A549 treated with RU486 at 1 μM for 4 hours (cell line): Measurements from ENCODE around the gene TENT4B. TPM values are rescaled to one million over a fixed set of nuclear protein-coding genes. Genes with fewer than 3 reads are reported as not detected.

Experiments used
- total RNA-seq: library from RNA; stranded (reverse); fragments of 200-300 nt; extraction: Qiagen RNA extraction; gene quantifications from 5 replicates; pipeline ENCODE4 v1.2.3, GENCODE V29; 2022; ENCODE audit warnings: low read depth

The TENT4B gene
- total RNA-seq = 8.4 to 12.6 TPM (median 12.0 TPM) in 5 replicates

GRCh38 chr16:50152807-50153595 lies at the start of gene TENT4B:
Gene TENT4B, plus strand, starts transcription at chr16:50153306. Its CDS starts 316 bp downstream, at chr16:50153622.

GRCh38 chr16:50266337-50267091 lies 113.4 kb downstream of the TENT4B start, which contains the start of gene ADCY7:
Gene ADCY7, plus strand, starts transcription at chr16:50266551. Its CDS starts 21,629 bp downstream, at chr16:50288180.

Other genes with a start within 250 kb of the TENT4B start
- 7.7 to 20.2 TPM (median 18.5 TPM) in 5 replicates for gene CNEP1R1, start 128.1 kb upstream of the TENT4B start, total RNA-seq
- 12.8 to 16.3 TPM (median 14.7 TPM) in 5 replicates for gene HEATR3, start 87.3 kb upstream of the TENT4B start, total RNA-seq
- gene ADCY7, start 113.2 kb downstream of the TENT4B start, total RNA-seq = 7.6 to 17.2 TPM (median 13.3 TPM) in 5 replicates
- 58.5 to 70.8 TPM (median 62.8 TPM) in 5 replicates for gene BRD7, start 215.7 kb downstream of the TENT4B start, total RNA-seq